Neural cell (in vitro differentiated cells): ENCODE results near the gene MLEC. TPM values are rescaled to one million over a fixed set of nuclear protein-coding genes. Genes with fewer than 3 reads are reported as not detected.

Source experiments
- H2AFZ ChIP-seq: fragments of 200-600, 300-800 bp; sonication (generic), shearing (Covaris generic); 2 replicates; pipeline ENCODE4 v1.6.0; 2014; ENCODE audit warnings: low read depth, mild to moderate bottlenecking, antibody characterized with exemption, low read length, moderate library complexity
- H3F3A ChIP-seq: fragments of 200-600 bp; shearing (Covaris generic); 2 replicates; pipeline ENCODE4 v1.6.1; 2016; ENCODE audit warnings: mild to moderate bottlenecking, moderate library complexity, mixed read lengths, antibody characterized with exemption, low read length; ENCODE audit not compliant: insufficient read depth, poor library complexity, severe bottlenecking
- H3K27ac ChIP-seq: fragments of 200-600, 300-800 bp; sonication (generic), shearing (Covaris generic); 2 replicates; pipeline ENCODE4 v1.5.1; 2014; ENCODE audit warnings: mild to moderate bottlenecking, low read length, moderate library complexity
- H3K27me3 ChIP-seq: fragments of 300-800, 200-600 bp; sonication (generic), shearing (Covaris generic); 2 replicates; pipeline ENCODE4 v1.6.0; 2014; ENCODE audit warnings: mild to moderate bottlenecking, low read depth, low read length, moderate library complexity; ENCODE audit not compliant: insufficient read depth
- H3K36me3 ChIP-seq: fragments of 300-800, 200-600 bp; sonication (generic), shearing (Covaris generic); 2 replicates; pipeline ENCODE4 v1.5.1; 2014; ENCODE audit warnings: mild to moderate bottlenecking, antibody characterized with exemption, low read length, moderate library complexity; ENCODE audit not compliant: insufficient read depth
- H3K4me2 ChIP-seq: fragments of 300-800, 200-600 bp; sonication (generic), shearing (Covaris generic); 2 replicates; pipeline ENCODE4 v1.6.0; 2014; ENCODE audit warnings: mild to moderate bottlenecking, low read length
- H3K4me3 ChIP-seq: fragments of 300-800, 200-600 bp; sonication (generic), shearing (Covaris generic); 2 replicates; pipeline ENCODE4 v1.5.1; 2014; ENCODE audit warnings: mild to moderate bottlenecking, low read length, moderate library complexity
- H3K79me2 ChIP-seq: fragments of 200-600 bp; shearing (Covaris generic); replicated peaks from 2 replicates; pipeline ENCODE4 v1.6.0; 2014; ENCODE audit warnings: mild to moderate bottlenecking, low read length, moderate library complexity; ENCODE audit not compliant: insufficient read depth
- H3K9ac ChIP-seq: fragments of 300-800, 200-600 bp; sonication (generic), shearing (Covaris generic); 2 replicates; pipeline ENCODE4 v1.6.1; 2016; ENCODE audit warnings: mild to moderate bottlenecking, low read length, mixed read lengths
- H3K9me2 ChIP-seq: fragments of 200-600 bp; shearing (Covaris generic); 2 replicates; pipeline ENCODE4 v1.6.1; 2016; ENCODE audit warnings: mild to moderate bottlenecking, low read length, mixed read lengths; ENCODE audit not compliant: insufficient read depth
- H3K9me3 ChIP-seq: fragments of 200-600, 300-800 bp; sonication (generic), shearing (Covaris generic); 2 replicates; pipeline ENCODE4 v1.6.1; 2016; ENCODE audit warnings: mild to moderate bottlenecking, mixed run types, low read length, moderate library complexity, mixed read lengths
- H4K20me1 ChIP-seq: fragments of 200-600 bp; shearing (Covaris generic); 2 replicates; pipeline ENCODE4 v1.6.1; 2016; ENCODE audit warnings: mild to moderate bottlenecking, mixed run types; ENCODE audit not compliant: insufficient read depth
- CTCF ChIP-seq: fragments of 450-650 bp; IDR thresholded peaks from 2 replicates; pipeline ENCODE4 v1.5.1; 2014; ENCODE audit warnings: antibody characterized with exemption, mild to moderate bottlenecking, moderate library complexity; ENCODE audit not compliant: poor library complexity, severe bottlenecking
- EP300 ChIP-seq: fragments of 450-650 bp; conservative IDR thresholded peaks from 2 replicates; pipeline ENCODE4 v1.6.1; 2014; ENCODE audit warnings: antibody characterized with exemption, mild to moderate bottlenecking, moderate library complexity; ENCODE audit not compliant: poor library complexity, severe bottlenecking
- EZH2 ChIP-seq: fragments of 200-600, 300-800 bp; shearing (Covaris generic), sonication (generic); IDR thresholded peaks from 2 replicates; pipeline ENCODE4 v1.6.1; 2014; ENCODE audit warnings: antibody characterized with exemption, low read length, borderline replicate concordance, mild to moderate bottlenecking; ENCODE audit not compliant: insufficient read depth, poor library complexity, severe bottlenecking
- MXI1 ChIP-seq: fragments of 450-650 bp; conservative IDR thresholded peaks from 2 replicates; pipeline ENCODE4 v1.6.1; 2014; ENCODE audit warnings: antibody characterized with exemption, mild to moderate bottlenecking; ENCODE audit not compliant: poor library complexity, severe bottlenecking
- POLR2AphosphoS5 ChIP-seq: IDR thresholded peaks from 2 replicates; pipeline ENCODE4 v1.6.1; 2012
- RAD21 ChIP-seq: fragments of 450-650 bp; conservative IDR thresholded peaks from 2 replicates; pipeline ENCODE4 v1.6.1; 2014; ENCODE audit warnings: antibody characterized with exemption, mild to moderate bottlenecking, moderate library complexity
- SMC3 ChIP-seq: fragments of 450-650 bp; conservative IDR thresholded peaks from 2 replicates; pipeline ENCODE4 v1.6.1; 2014; ENCODE audit warnings: antibody characterized with exemption, mild to moderate bottlenecking, moderate library complexity; ENCODE audit not compliant: poor library complexity
- TAF1 ChIP-seq: IDR thresholded peaks from 2 replicates; pipeline ENCODE4 v1.6.1; 2012; ENCODE audit warnings: low read depth
- polyA plus RNA-seq: library from polyadenylated mRNA; depleted of rRNA; stranded (reverse); fragments of >200 nt; gene quantifications from 2 replicates; pipeline ENCODE4 v1.2.3, GENCODE V29; 2014
- TF ChIP-seq, protein P1 (sequence below): IDR thresholded peaks from 2 replicates; pipeline ENCODE4 v1.6.1; 2012; ENCODE audit warnings: borderline replicate concordance

The MLEC gene
- polyA plus RNA-seq, 1 donor from 2014 or later, result 33.2 TPM

- TF ChIP-seq SMC3 (no peak), MXI1 (no peak), CTCF (no peak), POLR2AphosphoS5 (no peak), RAD21 (no peak), TAF1 (no peak), EP300 (no peak), EZH2 (no peak)
- TF ChIP-seq, protein P1, sequence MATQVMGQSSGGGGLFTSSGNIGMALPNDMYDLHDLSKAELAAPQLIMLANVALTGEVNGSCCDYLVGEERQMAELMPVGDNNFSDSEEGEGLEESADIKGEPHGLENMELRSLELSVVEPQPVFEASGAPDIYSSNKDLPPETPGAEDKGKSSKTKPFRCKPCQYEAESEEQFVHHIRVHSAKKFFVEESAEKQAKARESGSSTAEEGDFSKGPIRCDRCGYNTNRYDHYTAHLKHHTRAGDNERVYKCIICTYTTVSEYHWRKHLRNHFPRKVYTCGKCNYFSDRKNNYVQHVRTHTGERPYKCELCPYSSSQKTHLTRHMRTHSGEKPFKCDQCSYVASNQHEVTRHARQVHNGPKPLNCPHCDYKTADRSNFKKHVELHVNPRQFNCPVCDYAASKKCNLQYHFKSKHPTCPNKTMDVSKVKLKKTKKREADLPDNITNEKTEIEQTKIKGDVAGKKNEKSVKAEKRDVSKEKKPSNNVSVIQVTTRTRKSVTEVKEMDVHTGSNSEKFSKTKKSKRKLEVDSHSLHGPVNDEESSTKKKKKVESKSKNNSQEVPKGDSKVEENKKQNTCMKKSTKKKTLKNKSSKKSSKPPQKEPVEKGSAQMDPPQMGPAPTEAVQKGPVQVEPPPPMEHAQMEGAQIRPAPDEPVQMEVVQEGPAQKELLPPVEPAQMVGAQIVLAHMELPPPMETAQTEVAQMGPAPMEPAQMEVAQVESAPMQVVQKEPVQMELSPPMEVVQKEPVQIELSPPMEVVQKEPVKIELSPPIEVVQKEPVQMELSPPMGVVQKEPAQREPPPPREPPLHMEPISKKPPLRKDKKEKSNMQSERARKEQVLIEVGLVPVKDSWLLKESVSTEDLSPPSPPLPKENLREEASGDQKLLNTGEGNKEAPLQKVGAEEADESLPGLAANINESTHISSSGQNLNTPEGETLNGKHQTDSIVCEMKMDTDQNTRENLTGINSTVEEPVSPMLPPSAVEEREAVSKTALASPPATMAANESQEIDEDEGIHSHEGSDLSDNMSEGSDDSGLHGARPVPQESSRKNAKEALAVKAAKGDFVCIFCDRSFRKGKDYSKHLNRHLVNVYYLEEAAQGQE, result no peak
- Histone ChIP-seq H3K4me3 (peak overlapping the region; percentile 89), H3K79me2 (peaks cover 39% of the 10 kb centered on the region), H3K36me3 (peaks cover 5% of the 10 kb centered on the region), H2AFZ (no peak overlapping the region), H3F3A (no peaks in the 10 kb centered on the region), H3K9me2 (no peaks in the 10 kb centered on the region), H4K20me1 (no peaks in the 10 kb centered on the region), H3K9ac (no peak overlapping the region), H3K9me3 (no peaks in the 10 kb centered on the region), H3K27ac (no peak overlapping the region), H3K27me3 (no peaks in the 10 kb centered on the region), H3K4me2 (no peak overlapping the region)
These were observed 2.6 kb downstream of the MLEC start for GRCh38 chr12:120689397-120690082.

GRCh38 chr12:120690083-120690450 is 3.1 kb downstream of the MLEC start:
- no peaks in the 10 kb centered on the region for H4K20me1 ChIP-seq
- no peak overlapping the region for H3K4me2 ChIP-seq
- H2AFZ ChIP-seq, result no peak overlapping the region
- TF ChIP-seq EP300 (no peak), TAF1 (no peak), MXI1 (no peak), SMC3 (no peak), EZH2 (no peak), RAD21 (no peak), CTCF (no peak), POLR2AphosphoS5 (no peak)
- TF ChIP-seq, protein P1, result no peak
- no peaks in the 10 kb centered on the region for H3F3A ChIP-seq
- H3K4me3 ChIP-seq, result no peak overlapping the region
- no peaks in the 10 kb centered on the region for H3K9me3 ChIP-seq
- no peaks in the 10 kb centered on the region for H3K9me2 ChIP-seq
- H3K27me3 ChIP-seq, result no peaks in the 10 kb centered on the region
- peaks cover 5% of the 10 kb centered on the region for H3K36me3 ChIP-seq
- H3K9ac ChIP-seq, result no peak overlapping the region
- peaks cover 39% of the 10 kb centered on the region for H3K79me2 ChIP-seq
- H3K27ac ChIP-seq, result no peak overlapping the region
